Measurements from ENCODE around the gene NDUFB11.
A peak's percentile ranks its signal among the peaks of the same experiment; 100 is the strongest.

Gene NDUFB11

DNA sequence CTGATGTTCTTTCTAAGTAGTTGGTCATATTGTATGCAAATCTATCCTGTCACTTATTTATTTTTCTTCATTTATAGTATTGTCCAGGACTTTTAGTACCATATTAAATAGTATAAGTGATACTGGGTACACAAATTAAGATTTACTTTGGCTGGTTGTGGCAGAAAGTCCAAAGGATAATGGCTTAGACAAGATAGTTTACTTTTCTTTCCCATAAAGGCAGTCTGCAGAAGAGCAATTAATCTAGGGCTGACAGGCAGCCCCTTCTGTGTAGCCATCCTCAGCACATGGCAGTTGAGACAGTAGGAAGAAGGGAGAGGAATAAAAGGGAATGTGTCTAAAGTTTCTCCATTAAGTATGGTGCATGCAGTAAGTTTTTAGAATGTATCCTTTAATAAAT is 6.9 kb upstream of the NDUFB11 start:
- TF ChIP-seq CTCF (IDR thresholded peaks at IDR 0.05; ENCODE audit: insufficient read depth, low read length, missing control alignments), result no peak
- POLR2A ChIA-PET, result no interaction called here
- no peak for DNase-seq (ENCODE audit: low read depth, low spot score)
- no peak overlapping the region for H3K4me3 ChIP-seq (ENCODE audit: low read depth, low read length)
- CTCF ChIA-PET, result no interaction called here

GRCh38 chrX:47148946-47149345 is 4.4 kb upstream of the NDUFB11 start:
- CTCF ChIA-PET, result no interaction called here
- POLR2A ChIA-PET, result no interaction called here
- DNase-seq (ENCODE audit: low read depth, low spot score), result no peak
- no peak for TF ChIP-seq CTCF (IDR thresholded peaks at IDR 0.05; ENCODE audit: insufficient read depth, low read length, missing control alignments)
- H3K4me3 ChIP-seq (ENCODE audit: low read depth, low read length), result no peak overlapping the region

DNA sequence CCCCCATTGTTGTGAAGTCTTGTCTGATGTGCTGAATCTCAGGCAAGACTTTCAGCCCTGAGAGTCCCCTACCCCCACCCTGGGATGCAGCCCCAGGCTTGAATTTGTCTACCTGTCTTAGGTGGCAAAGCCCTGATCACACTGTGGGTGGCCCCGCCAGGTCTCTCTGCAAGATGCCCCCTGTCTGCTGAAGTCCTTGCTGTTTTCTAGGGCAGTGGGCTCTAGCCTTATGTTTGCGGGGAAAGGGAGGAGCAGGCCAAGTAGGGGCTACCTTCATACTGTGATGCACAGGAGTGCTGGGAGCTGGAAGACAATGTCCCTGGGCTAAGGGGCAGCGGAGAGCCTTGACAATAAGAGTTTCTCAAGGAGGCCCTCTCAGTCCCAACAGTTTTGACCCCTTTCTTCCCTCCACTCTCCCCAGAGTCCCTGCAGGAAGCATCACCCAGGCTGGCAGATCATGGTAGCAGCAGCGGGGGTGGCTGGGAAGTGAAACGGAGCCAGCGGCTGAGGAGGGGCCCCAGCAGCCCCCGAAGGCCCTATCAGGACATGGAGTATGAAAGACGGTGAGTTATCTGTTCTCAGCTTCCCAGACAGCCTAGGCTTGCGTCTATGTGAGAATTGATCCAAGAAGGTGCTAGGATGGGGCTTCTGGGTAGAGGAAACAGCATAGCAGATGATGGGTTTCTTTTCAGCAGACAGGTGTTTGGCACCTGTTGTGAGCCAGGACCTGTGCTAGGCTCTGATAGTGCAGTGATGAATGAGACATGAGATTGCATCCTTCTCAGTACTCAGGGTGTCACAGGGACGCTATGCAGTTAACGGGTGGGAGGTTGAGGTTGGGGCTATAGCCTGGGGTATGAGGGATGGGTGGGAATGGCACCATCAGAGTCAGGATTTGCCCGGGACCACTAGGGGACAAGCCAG is 2.7 kb upstream of the NDUFB11 start:
- no peak for TF ChIP-seq CTCF (IDR thresholded peaks at IDR 0.05; ENCODE audit: insufficient read depth, low read length, missing control alignments)
- POLR2A ChIA-PET, result no interaction called here
- H3K4me3 ChIP-seq (ENCODE audit: low read depth, low read length), result peak overlapping the region; percentile 80
- CTCF ChIA-PET, result no interaction called here
- DNase-seq (ENCODE audit: low read depth, low spot score), result no peak

DNA sequence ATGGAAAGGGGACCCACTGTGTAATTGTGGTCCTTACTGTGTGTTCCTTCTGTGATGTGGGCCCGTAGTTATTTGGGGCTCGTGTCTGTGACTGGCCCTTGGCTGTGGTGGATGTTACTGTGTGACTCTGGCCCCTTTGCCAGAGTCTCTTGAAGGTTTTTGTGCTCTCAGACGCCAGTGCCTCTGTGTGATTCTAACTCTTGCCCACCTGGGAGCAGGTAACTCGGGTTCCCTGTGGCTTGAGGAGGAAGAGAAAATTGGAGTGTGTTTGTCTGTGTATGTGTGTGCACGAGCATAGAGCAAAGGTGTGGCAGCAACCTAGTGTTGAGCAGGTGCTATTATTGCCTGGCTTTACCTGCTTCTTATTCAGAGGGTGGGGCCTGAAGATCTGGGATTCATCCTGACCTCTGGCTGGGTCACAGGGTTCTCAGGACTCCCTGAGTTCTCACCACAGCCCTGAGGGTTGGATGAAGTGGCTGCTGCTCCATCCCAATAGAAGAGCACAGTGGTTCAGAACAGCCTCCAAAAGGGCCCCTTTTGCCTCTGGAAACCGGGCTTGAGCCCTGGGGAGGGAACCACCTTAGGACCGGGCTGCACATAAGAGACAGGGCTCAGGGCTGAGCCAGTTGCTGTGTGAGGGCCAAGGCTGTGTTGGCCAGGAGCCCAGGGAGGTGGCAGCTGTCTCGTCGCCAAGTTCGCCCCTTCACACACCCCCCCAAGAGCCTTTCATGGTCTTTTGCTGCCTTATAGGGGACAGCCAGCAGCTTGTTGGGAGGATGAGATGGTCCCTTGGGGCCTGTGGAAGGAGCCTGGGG is 1.8 kb upstream of the NDUFB11 start:
- POLR2A ChIA-PET, result no interaction called here
- CTCF ChIA-PET, result no interaction called here
- H3K4me3 ChIP-seq (ENCODE audit: low read depth, low read length), result peak overlapping the region; percentile 80
- no peak for DNase-seq (ENCODE audit: low read depth, low spot score)
- no peak for TF ChIP-seq CTCF (IDR thresholded peaks at IDR 0.05; ENCODE audit: insufficient read depth, low read length, missing control alignments)

DNA sequence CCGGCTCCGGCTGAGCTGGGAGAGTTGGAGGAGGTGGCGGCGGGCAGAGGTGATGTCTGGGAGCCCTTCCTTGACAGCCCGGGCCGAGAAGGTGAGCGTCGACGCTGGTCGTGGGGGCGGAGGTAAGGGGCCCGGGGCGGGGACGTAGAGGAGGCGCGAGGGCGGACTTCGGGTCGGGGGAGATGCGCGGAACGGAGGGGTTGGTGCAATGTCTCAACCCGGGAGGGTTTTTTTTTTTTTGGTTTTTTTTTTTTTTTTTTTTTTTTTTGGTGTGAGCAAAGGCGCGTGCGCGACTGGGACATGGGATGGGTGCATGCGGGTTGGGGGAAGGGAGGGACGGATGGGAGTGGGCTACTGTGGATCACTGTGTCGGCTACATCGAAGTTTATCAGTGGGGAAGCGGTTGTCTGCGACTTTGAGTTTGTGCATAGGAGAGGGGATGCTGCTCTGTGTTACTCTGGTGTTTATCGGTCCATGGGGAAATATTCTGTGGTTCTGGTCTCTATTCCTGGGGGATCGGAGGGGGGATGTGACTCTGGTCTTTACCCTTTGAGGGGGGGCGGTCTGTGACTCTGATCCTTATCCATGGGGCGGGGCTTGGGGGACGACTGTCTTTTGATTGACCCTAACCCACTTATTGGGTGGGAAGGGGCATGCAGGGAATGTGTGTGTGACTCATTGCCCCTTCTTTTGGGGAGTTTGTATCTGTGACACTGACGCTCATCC is 1.1 kb upstream of the NDUFB11 start:
- ChIA-PET CTCF (interaction anchor here (0.9 to 2.0 kb wide), 10 partner anchors 9 to 179 kb away, joined by 3 to 17 read pairs (median 4); no protein-coding TSS in a partner anchor), POLR2A (interaction anchor here (0.9 to 1.2 kb wide), 2 partner anchors 9 to 16 kb away, joined by 3 to 7 read pairs; no protein-coding TSS in a partner anchor)
- no peak for DNase-seq (ENCODE audit: low read depth, low spot score)
- TF ChIP-seq CTCF (IDR thresholded peaks at IDR 0.05; ENCODE audit: insufficient read depth, low read length, missing control alignments), result no peak
- H3K4me3 ChIP-seq (ENCODE audit: low read depth, low read length), result peak overlapping the region; percentile 80
